Endothelial cell of umbilical vein (primary cell): ENCODE results near the gene MZT2B. TPM values are rescaled to one million over a fixed set of nuclear protein-coding genes. Genes with fewer than 3 reads are reported as not detected.
"Not testable (repeated sequence)": the region's sequence is repeated elsewhere in the genome, so short reads cannot be mapped to it uniquely, and the experiment has no call there.

Experiments
- BruUV-seq: library from RNA; stranded (reverse); fragments of 400-500 nt; replicated peaks from 2 replicates; lab custom pipeline; 2021; lab: Mats Ljungman, UMichigan
- CTCF ChIA-PET: fragments of 300-600, 350-600 bp; sonication (Branson Sonifier 250); formaldehyde crosslinking; loops from one replicate; lab custom pipeline; 2021; ENCODE audit warnings: antibody characterized with exemption, inconsistent platforms; lab: Charles Lee
- POLR2A ChIA-PET: fragments of 300-600, 350-600 bp; sonication (Branson Sonifier 250); formaldehyde crosslinking; loops from one replicate; lab custom pipeline; 2021; ENCODE audit warnings: antibody characterized with exemption, inconsistent platforms; lab: Charles Lee
- DNase-seq: peaks from one replicate; pipeline ENCODE4 v3.0.0-alpha.2; 2011; ENCODE audit warnings: low read depth, low spot score
- FAIRE-seq: peaks from 2 replicates; lab custom pipeline; 2011; peaks lifted over from hg19 to GRCh38; lab: Jason Lieb, UNC
- H2AFZ ChIP-seq: 2 replicates; pipeline ENCODE4 v1.6.0; 2012; ENCODE audit warnings: low read depth, low read length, control low read depth, inconsistent platforms
- H3K27ac ChIP-seq: 2 replicates; pipeline ENCODE4 v1.5.1; 2011; ENCODE audit warnings: low read depth, mild to moderate bottlenecking, control low read depth, low read length, moderate library complexity; ENCODE audit not compliant: insufficient read depth
- H3K27me3 ChIP-seq, 2 experiments: 2 replicates each; pipeline versions ENCODE4 v1.6.0 to v1.6.1; 2011; ENCODE audit warnings: low read length in 2 of 2, mixed read lengths in 1 of 2; ENCODE audit not compliant: control insufficient read depth in 2 of 2, insufficient read depth in 2 of 2
- H3K36me3 ChIP-seq, 2 experiments: 2 replicates in 1 of 2; 3 replicates in 1 of 2; pipeline ENCODE4 v1.5.1; 2011; ENCODE audit warnings: low read length in 2 of 2, mild to moderate bottlenecking in 1 of 2, moderate library complexity in 1 of 2; ENCODE audit not compliant: control insufficient read depth in 2 of 2, insufficient read depth in 2 of 2; ENCODE audit errors: extremely low read depth in 1 of 2
- H3K4me1 ChIP-seq: 3 replicates; pipeline ENCODE4 v1.5.1; 2011; ENCODE audit warnings: mild to moderate bottlenecking, low read length; ENCODE audit not compliant: control insufficient read depth, insufficient read depth; ENCODE audit errors: extremely low read depth
- H3K4me2 ChIP-seq: 2 replicates; pipeline ENCODE4 v1.6.1; 2011; ENCODE audit warnings: low read length, control low read depth, mixed read lengths; ENCODE audit not compliant: insufficient read depth
- H3K4me3 ChIP-seq, 3 experiments: fragments of 200-600 bp in 1 of 3; sonication (generic), shearing (Covaris generic) in 1 of 3; replicated peaks in 1 of 3; 2 replicates each; pipeline ENCODE4 v1.5.1; 2011 to 2016; ENCODE audit warnings: control low read depth in 3 of 3, low read length in 3 of 3, mild to moderate bottlenecking in 2 of 3, inconsistent platforms in 1 of 3, low read depth in 1 of 3, moderate library complexity in 1 of 3; ENCODE audit not compliant: insufficient read depth in 1 of 3
- H3K79me2 ChIP-seq: 2 replicates; pipeline ENCODE4 v1.6.0; 2012; ENCODE audit warnings: low read length, inconsistent platforms; ENCODE audit not compliant: control insufficient read depth, insufficient read depth
- H3K9ac ChIP-seq: replicated peaks from 2 replicates; pipeline ENCODE3; 2011; ENCODE audit warnings: low read length, control low read depth; ENCODE audit not compliant: insufficient read depth; ENCODE audit errors: extremely low read depth
- H3K9me1 ChIP-seq: replicated peaks from 3 replicates; pipeline ENCODE4 v1.6.0; 2011; ENCODE audit warnings: mild to moderate bottlenecking, low read length; ENCODE audit not compliant: control insufficient read depth, insufficient read depth; ENCODE audit errors: extremely low read depth
- H3K9me3 ChIP-seq: replicated peaks from 2 replicates; pipeline ENCODE4 v1.5.1; 2012; ENCODE audit warnings: low read length, inconsistent platforms; ENCODE audit not compliant: control insufficient read depth, insufficient read depth
- H4K20me1 ChIP-seq: replicated peaks from 2 replicates; pipeline ENCODE3; 2011; ENCODE audit warnings: mild to moderate bottlenecking, low read length; ENCODE audit not compliant: control insufficient read depth, insufficient read depth; ENCODE audit errors: extremely low read depth
- dilution Hi-C: fragments of 300-500 bp; cut with MboI; formaldehyde crosslinking; loops from one replicate; pipeline ENCODE4 v1.15.0; 2019; ENCODE audit warnings: low sequenced_read_pairs; ENCODE audit not compliant: extremely low pct_ligation_motif_present
- intact Hi-C: fragments of 100-400 bp; cut with micrococcal nuclease; formaldehyde crosslinking; loops from one replicate; pipeline ENCODE4 v1.10.0; 2022
- polyA plus RNA-seq, 4 experiments: library from polyadenylated mRNA; depleted of rRNA in 3 of 4; stranded (reverse) in 3 of 4; unstranded in 1 of 4; fragments of >200 nt; gene quantifications; 2 replicates each; pipeline versions ENCODE4 v1.2.1 to v1.2.3, GENCODE V29; 2011 to 2012; ENCODE audit warnings: missing spikeins in 1 of 4
- total RNA-seq: library from RNA; stranded (reverse); gene quantifications from 2 replicates; pipeline ENCODE4 v1.2.3, GENCODE V29; 2021

MZT2B gene
- total and polyA plus RNA-seq, 2 donors (not counting 3 experiments of a cell fraction or from before 2014, with no cell fraction given), result 182 to 337 TPM

- CTCF ChIA-PET, intact Hi-C loops, POLR2A ChIA-PET, H3K4me1 ChIP-seq, FAIRE-seq, BruUV-seq, H3K27me3 ChIP-seq, H2AFZ ChIP-seq, H3K9ac ChIP-seq, H3K79me2 ChIP-seq, DNase-seq, H3K9me3 ChIP-seq, H3K27ac ChIP-seq, dilution Hi-C loops, H3K36me3 ChIP-seq, H3K4me2 ChIP-seq, H3K4me3 ChIP-seq, H3K9me1 ChIP-seq, H4K20me1 ChIP-seq: not testable (repeated sequence)
These were observed 41.1 kb upstream of the MZT2B start for GRCh38 chr2:130141002-130141401.

GRCh38 chr2:130141645-130142370 is 40.3 kb upstream of the MZT2B start:
- dilution Hi-C loops, H3K9ac ChIP-seq, H3K9me1 ChIP-seq, DNase-seq, intact Hi-C loops, H3K27me3 ChIP-seq, H3K4me3 ChIP-seq, BruUV-seq, H3K4me2 ChIP-seq, H3K27ac ChIP-seq, H3K9me3 ChIP-seq, FAIRE-seq, H2AFZ ChIP-seq, POLR2A ChIA-PET, H3K79me2 ChIP-seq, CTCF ChIA-PET, H3K4me1 ChIP-seq, H3K36me3 ChIP-seq, H4K20me1 ChIP-seq: not testable (repeated sequence)

DNA sequence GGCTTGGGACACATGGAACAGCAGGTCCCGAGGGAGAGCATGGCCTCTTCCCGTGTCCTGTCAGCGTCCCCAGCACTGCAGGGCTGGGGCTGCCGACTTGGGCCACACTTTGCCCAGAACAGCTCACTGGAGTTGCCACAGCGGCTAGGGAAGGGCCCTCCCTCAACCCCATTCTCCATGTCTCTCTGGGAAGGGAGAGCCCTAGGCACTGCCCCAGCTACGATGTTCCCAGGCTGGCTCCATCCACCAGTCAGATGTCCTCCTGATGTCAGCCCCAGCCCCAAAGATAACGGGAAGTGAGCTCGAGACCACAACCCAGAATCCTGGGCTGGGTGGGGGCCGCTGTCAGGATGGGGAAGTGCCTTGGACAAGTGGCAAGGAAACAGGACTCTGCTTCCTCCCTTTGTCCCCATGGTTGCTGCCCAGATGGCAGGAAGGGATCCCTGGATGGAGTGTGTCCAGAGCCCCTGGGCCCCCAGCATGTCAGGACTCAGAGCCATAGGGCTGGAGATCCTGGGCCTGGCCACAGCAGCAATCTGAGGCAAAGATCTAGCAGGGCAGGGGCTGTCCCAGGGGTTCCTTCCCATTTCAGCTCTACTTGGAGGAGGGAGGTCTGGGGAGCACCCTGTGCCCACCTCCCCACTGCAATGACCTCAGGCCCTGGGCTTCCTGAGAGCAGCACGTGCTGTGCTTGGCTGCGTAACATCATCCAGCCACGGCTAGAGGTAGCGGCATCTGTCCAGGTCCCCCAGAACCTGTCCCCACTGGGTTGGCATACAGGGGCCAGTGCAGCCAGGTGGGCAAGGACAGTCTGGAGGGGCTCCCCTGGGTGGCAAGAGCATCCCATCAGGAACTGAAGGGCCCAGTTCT is 39.4 kb upstream of the MZT2B start:
- intact Hi-C loops, BruUV-seq, H3K79me2 ChIP-seq, FAIRE-seq, H3K4me2 ChIP-seq, H4K20me1 ChIP-seq, H3K9me1 ChIP-seq, H3K4me3 ChIP-seq, CTCF ChIA-PET, DNase-seq, H3K27ac ChIP-seq, dilution Hi-C loops, H3K9me3 ChIP-seq, POLR2A ChIA-PET, H3K36me3 ChIP-seq, H3K27me3 ChIP-seq, H2AFZ ChIP-seq, H3K9ac ChIP-seq, H3K4me1 ChIP-seq: not testable (repeated sequence)
